MV-4-11 (cell line): ENCODE data around the gene ADAMTS12.
"Not testable (repeated sequence)": the region's sequence is repeated elsewhere in the genome, so short reads cannot be mapped to it uniquely, and the experiment has no call there.

Experiments used
- DNase-seq: peaks from one replicate; lab custom pipeline; 2025; lab: John Stamatoyannopoulos, UW

ADAMTS12 gene

GRCh38 chr5:33527696-33528095 is 364.1 kb downstream of the ADAMTS12 start:
- DNase-seq: no peak

GRCh38 chr5:33526755-33527154 is 365.0 kb downstream of the ADAMTS12 start:
- no peak for DNase-seq

GRCh38 chr5:33524476-33524875 is 367.3 kb downstream of the ADAMTS12 start:
- DNase-seq: no peak

GRCh38 chr5:33523208-33523771 is 368.5 kb downstream of the ADAMTS12 start:
- no peak for DNase-seq

GRCh38 chr5:33516421-33516820 is 375.4 kb downstream of the ADAMTS12 start:
- no peak for DNase-seq

GRCh38 chr5:33515366-33515765 is 376.4 kb downstream of the ADAMTS12 start:
- not testable (repeated sequence) for DNase-seq

- no peak for DNase-seq
Measured at GRCh38 chr5:33513462-33514185, 378.2 kb downstream of the ADAMTS12 start.

- DNase-seq: no peak
Measured at GRCh38 chr5:33509036-33509435, 382.8 kb downstream of the ADAMTS12 start.

- no peak for DNase-seq
Measured at GRCh38 chr5:33507426-33507825, 384.4 kb downstream of the ADAMTS12 start.

GRCh38 chr5:33504570-33504969 is 387.2 kb downstream of the ADAMTS12 start:
- no peak for DNase-seq

GRCh38 chr5:33501899-33502298 is 389.9 kb downstream of the ADAMTS12 start:
- no peak for DNase-seq

GRCh38 chr5:33501260-33501659 is 390.5 kb downstream of the ADAMTS12 start:
- no peak for DNase-seq

GRCh38 chr5:33494466-33494865 is 397.3 kb downstream of the ADAMTS12 start:
- no peak for DNase-seq

- no peak for DNase-seq
Measured at GRCh38 chr5:33491941-33492340, 399.8 kb downstream of the ADAMTS12 start.

- DNase-seq: no peak
Measured at GRCh38 chr5:33490071-33490665, 401.6 kb downstream of the ADAMTS12 start.

- DNase-seq: no peak
Measured at GRCh38 chr5:33489481-33490067, 402.2 kb downstream of the ADAMTS12 start.

GRCh38 chr5:33488558-33489355 is 403.0 kb downstream of the ADAMTS12 start:
- DNase-seq: no peak

GRCh38 chr5:33487236-33487635 is 404.6 kb downstream of the ADAMTS12 start:
- no peak for DNase-seq

- DNase-seq: no peak
Measured at GRCh38 chr5:33482335-33482734, 409.5 kb downstream of the ADAMTS12 start.

GRCh38 chr5:33480876-33481275 is 410.9 kb downstream of the ADAMTS12 start:
- DNase-seq: no peak

- DNase-seq: no peak
Measured at GRCh38 chr5:33479311-33479710, 412.5 kb downstream of the ADAMTS12 start.

GRCh38 chr5:33477816-33478215 is 414.0 kb downstream of the ADAMTS12 start:
- no peak for DNase-seq
